Measurements from ENCODE around the gene MANBA. TPM values are rescaled to one million over a fixed set of nuclear protein-coding genes. Genes with fewer than 3 reads are reported as not detected.
A peak's percentile ranks its signal among the peaks of the same experiment; 100 is the strongest.

The MANBA gene
- polyA plus RNA-seq, 3 donors = 80.8 to 94.4 (median 88.7) TPM

GRCh38 chr4:102598762-102599374 is 161.9 kb downstream of the MANBA start:
- intact Hi-C loops (cut with micrococcal nuclease) = no loop called here
- Histone ChIP-seq H3K27ac (ENCODE audit: low read depth in 1 of 2, low read length in 2 of 2) (peak overlapping the region in 1 of 2 donors; percentile 21), H3K4me3 (replicated peaks in 1 of 3; ENCODE audit: low read depth in 2 of 3, low read length in 3 of 3) (no peak overlapping the region), H4K20me1 (ENCODE audit: insufficient read depth, low read length) (peaks cover 8% of the 10 kb centered on the region), H3K4me1 (ENCODE audit: control insufficient read depth in 1 of 2, insufficient read depth in 2 of 2, low read length in 2 of 2) (no peaks in the 10 kb centered on the region), H3K27me3 (ENCODE audit: control insufficient read depth in 2 of 2, insufficient read depth in 2 of 2, low read length in 2 of 2) (no peaks in the 10 kb centered on the region), H3K36me3 (replicated peaks in 1 of 2; ENCODE audit: control insufficient read depth in 1 of 2, insufficient read depth in 2 of 2, low read length in 2 of 2) (peaks cover 92 to 98% of the 10 kb centered on the region in 2 donors), H3K4me2 (replicated peaks; ENCODE audit: extremely low read depth, low read length, poor library complexity, severe bottlenecking) (no peak overlapping the region), H2AFZ (ENCODE audit: insufficient read depth, low read depth, low read length, poor library complexity, severe bottlenecking) (no peak overlapping the region), H3K79me2 (ENCODE audit: insufficient read depth, low read length) (no peaks in the 10 kb centered on the region), H3K9me3 (replicated peaks in 1 of 2; ENCODE audit: control insufficient read depth in 1 of 2, insufficient read depth in 1 of 2, low read length in 2 of 2) (no peaks in the 10 kb centered on the region), H3K9ac (ENCODE audit: insufficient read depth, low read length, poor library complexity, severe bottlenecking) (no peak overlapping the region)
- Mint-ChIP-seq H3K27ac (peak overlapping the region in 3 of 7 donors; percentile 14 to 72 (median 16)), H3K9me3 (no peaks in the 10 kb centered on the region), H3K4me3 (no peak overlapping the region), H3K4me1 (no peaks in the 10 kb centered on the region), H3K36me3 (peaks cover 85 to 89% of the 10 kb centered on the region in 2 donors), H3K27me3 (ENCODE audit: low read depth in 3 of 3) (no peaks in the 10 kb centered on the region)
- peak in 1 of 3 donors; percentile 48 for DNase-seq
- 100% methylated on average over 1 of the region's 6 CpGs for WGBS (ENCODE audit: insufficient coverage)
- no peak for TF ChIP-seq CTCF (IDR thresholded peaks at IDR 0.05)

GRCh38 chr4:102598086-102598761 is 162.5 kb downstream of the MANBA start:
- no peak overlapping the region for H3K4me2 ChIP-seq (replicated peaks; ENCODE audit: extremely low read depth, low read length, poor library complexity, severe bottlenecking)
- no peak overlapping the region for H3K4me3 ChIP-seq (replicated peaks in 1 of 3; ENCODE audit: low read depth in 2 of 3, low read length in 3 of 3)
- no peak for TF ChIP-seq CTCF (IDR thresholded peaks at IDR 0.05)
- no peak overlapping the region for H3K9ac ChIP-seq (ENCODE audit: insufficient read depth, low read length, poor library complexity, severe bottlenecking)
- peaks cover 8% of the 10 kb centered on the region for H4K20me1 ChIP-seq (ENCODE audit: insufficient read depth, low read length)
- peaks cover 2% of the 10 kb centered on the region for H3K4me1 Mint-ChIP-seq
- peaks cover 82 to 87% of the 10 kb centered on the region in 2 donors for H3K36me3 Mint-ChIP-seq
- no peak for DNase-seq
- H3K27ac ChIP-seq (ENCODE audit: low read depth in 1 of 2, low read length in 2 of 2) = peak overlapping the region in 1 of 2 donors; percentile 21
- no peak overlapping the region for H2AFZ ChIP-seq (ENCODE audit: insufficient read depth, low read depth, low read length, poor library complexity, severe bottlenecking)
- H3K27me3 Mint-ChIP-seq (ENCODE audit: low read depth in 3 of 3) = no peaks in the 10 kb centered on the region
- peak overlapping the region in 3 of 7 donors; percentile 14 to 72 (median 16) for H3K27ac Mint-ChIP-seq
- intact Hi-C loops (cut with micrococcal nuclease) = no loop called here
- H3K9me3 ChIP-seq (replicated peaks in 1 of 2; ENCODE audit: control insufficient read depth in 1 of 2, insufficient read depth in 1 of 2, low read length in 2 of 2) = no peaks in the 10 kb centered on the region
- WGBS (ENCODE audit: insufficient coverage) = 100% methylated on average over 1 of the region's 1 CpG
- peaks cover 90 to 91% of the 10 kb centered on the region in 2 donors for H3K36me3 ChIP-seq (replicated peaks in 1 of 2; ENCODE audit: control insufficient read depth in 1 of 2, insufficient read depth in 2 of 2, low read length in 2 of 2)
- no peaks in the 10 kb centered on the region for H3K27me3 ChIP-seq (ENCODE audit: control insufficient read depth in 2 of 2, insufficient read depth in 2 of 2, low read length in 2 of 2)
- no peaks in the 10 kb centered on the region for H3K9me3 Mint-ChIP-seq
- H3K4me3 Mint-ChIP-seq = no peak overlapping the region
- H3K79me2 ChIP-seq (ENCODE audit: insufficient read depth, low read length) = no peaks in the 10 kb centered on the region
- peaks cover 0 to 3% of the 10 kb centered on the region in 2 donors for H3K4me1 ChIP-seq (ENCODE audit: control insufficient read depth in 1 of 2, insufficient read depth in 2 of 2, low read length in 2 of 2)
